GM21423 (cell line): ENCODE measurements around the gene MACROD2.
"Not testable (repeated sequence)": the region's sequence is repeated elsewhere in the genome, so short reads cannot be mapped to it uniquely, and the experiment has no call there.

ENCODE experiments used
- ATAC-seq: cut with Tn5 transposase; IDR thresholded peaks from one replicate; pipeline ENCODE4 v1.9.1; 2021; ENCODE audit warnings: mild to moderate bottlenecking, moderate library complexity; ENCODE audit not compliant: unreplicated experiment

The MACROD2 gene

GRCh38 chr20:15185322-15185721, 1190.0 kb downstream of the MACROD2 start:
- no peak for ATAC-seq

GRCh38 chr20:15185913-15186312, 1190.6 kb downstream of the MACROD2 start:
- ATAC-seq: no peak

DNA sequence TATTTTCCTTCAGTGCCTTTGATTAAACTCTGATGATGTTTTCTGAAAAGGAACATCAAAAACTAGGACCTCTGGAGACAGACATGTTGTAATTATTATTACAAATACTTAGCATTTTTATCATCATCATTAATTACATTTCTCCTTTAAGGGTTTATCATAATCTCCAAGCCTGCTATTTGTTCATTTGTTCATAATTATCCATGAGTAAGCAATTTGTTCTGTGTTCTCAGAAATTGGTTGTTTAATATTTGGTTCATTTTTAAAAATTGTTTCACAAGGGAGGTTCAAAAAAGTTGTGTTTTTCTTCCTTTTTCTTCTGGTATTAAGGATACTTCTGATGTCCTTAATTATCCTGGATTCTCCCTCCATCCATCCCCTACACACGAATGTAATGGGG, 1192.3 kb downstream of the MACROD2 start:
- no peak for ATAC-seq

- no peak for ATAC-seq
Observed at GRCh38 chr20:15188415-15188814, 1193.1 kb downstream of the MACROD2 start.

- ATAC-seq: no peak
Observed at GRCh38 chr20:15191082-15191723, 1195.9 kb downstream of the MACROD2 start.

GRCh38 chr20:15195378-15195777, 1200.1 kb downstream of the MACROD2 start:
- ATAC-seq: no peak

- no peak for ATAC-seq
Observed at GRCh38 chr20:15196547-15197255, 1201.4 kb downstream of the MACROD2 start.

- ATAC-seq: not testable (repeated sequence)
Observed at GRCh38 chr20:15198017-15198416, 1202.7 kb downstream of the MACROD2 start.

GRCh38 chr20:15199698-15200097, 1204.4 kb downstream of the MACROD2 start:
- ATAC-seq: peak; percentile 52

- ATAC-seq: peak; percentile 70
Observed at GRCh38 chr20:15200147-15200565, 1204.8 kb downstream of the MACROD2 start.

DNA sequence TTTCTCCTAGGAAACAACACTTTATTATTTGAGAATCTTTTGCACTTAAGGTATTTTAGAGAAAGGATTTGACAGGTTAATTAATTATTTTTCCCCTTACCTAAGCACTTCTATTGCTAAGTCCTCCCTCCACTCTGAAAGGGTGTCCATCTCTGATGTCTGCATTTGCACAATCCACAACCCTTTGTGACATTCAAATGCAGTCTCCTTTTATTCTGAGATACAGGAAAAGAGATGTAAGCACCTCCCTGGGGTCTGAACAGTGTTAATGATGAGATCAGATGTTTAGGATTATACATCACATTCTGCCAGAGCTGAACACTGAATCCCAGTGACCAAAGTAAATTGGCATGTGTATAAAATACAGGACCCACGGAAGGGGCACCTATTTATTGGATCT, 1206.3 kb downstream of the MACROD2 start:
- ATAC-seq: no peak

- ATAC-seq: no peak
Observed at GRCh38 chr20:15204234-15204633, 1208.9 kb downstream of the MACROD2 start.

- ATAC-seq: no peak
Observed at GRCh38 chr20:15205028-15205427, 1209.7 kb downstream of the MACROD2 start.

- no peak for ATAC-seq
Observed at GRCh38 chr20:15205719-15206118, 1210.4 kb downstream of the MACROD2 start.

GRCh38 chr20:15209537-15209936, 1214.2 kb downstream of the MACROD2 start:
- no peak for ATAC-seq

GRCh38 chr20:15214051-15214450, 1218.7 kb downstream of the MACROD2 start:
- no peak for ATAC-seq

GRCh38 chr20:15220009-15220656, 1224.8 kb downstream of the MACROD2 start:
- ATAC-seq: no peak

DNA sequence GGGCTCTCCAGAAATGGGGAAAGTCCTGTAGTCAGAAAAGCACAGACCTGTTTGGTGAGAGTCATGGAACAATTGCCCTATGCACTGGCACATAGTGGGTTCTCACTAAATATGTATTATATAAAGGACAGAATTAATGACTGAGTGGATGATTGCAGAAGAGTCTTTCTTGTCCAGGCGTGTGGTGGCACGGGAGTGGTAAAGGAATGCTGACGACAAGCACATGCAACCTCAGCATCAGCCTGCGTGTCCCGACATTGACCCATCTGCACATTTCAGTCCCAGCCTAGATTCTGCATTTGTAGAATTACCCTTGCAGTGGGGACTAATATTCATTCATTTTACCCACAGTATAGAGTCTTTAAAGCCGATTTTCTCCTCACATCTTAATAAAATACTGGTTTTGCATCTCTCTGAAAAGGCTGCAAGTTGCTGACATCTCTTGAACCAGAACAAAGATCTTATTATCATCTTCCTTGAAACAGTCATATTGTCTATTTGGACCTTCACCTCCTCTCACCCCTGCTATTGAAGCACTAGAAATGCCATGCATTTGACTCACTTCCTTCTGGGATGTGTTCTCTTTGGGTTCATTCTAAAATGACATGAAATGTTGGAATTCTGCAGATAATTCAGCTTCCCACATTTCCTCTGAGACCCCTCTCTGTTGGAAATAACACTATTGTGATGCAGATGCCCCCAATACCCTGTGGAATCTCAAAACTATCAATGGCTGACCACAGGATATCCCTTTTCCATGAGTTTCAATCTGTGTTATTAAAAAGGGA, 1225.7 kb downstream of the MACROD2 start:
- ATAC-seq: no peak

- no peak for ATAC-seq
Observed at GRCh38 chr20:15222502-15223330, 1227.4 kb downstream of the MACROD2 start.

GRCh38 chr20:15224199-15224598, 1228.9 kb downstream of the MACROD2 start:
- no peak for ATAC-seq
